BLaER1 treated with 17β-estradiol and CSF1 and Interleukin-3, amounts not matched to agents 10 nM and 100 nM (cell line): ENCODE data around the gene MGRN1.

Experiments used
- H3K27ac ChIP-seq, 11 experiments: shearing (Covaris generic); formaldehyde crosslinking; 2 replicates each; pipeline ENCODE4 v1.8.1; 2022
- H3K27me3 ChIP-seq, 11 experiments: shearing (Covaris generic); formaldehyde crosslinking; 2 replicates each; pipeline ENCODE4 v1.8.1; 2022
- H3K36me3 ChIP-seq, 11 experiments: shearing (Covaris generic); formaldehyde crosslinking; 2 replicates each; pipeline ENCODE4 v1.8.1; 2022
- H3K4me1 ChIP-seq, 10 experiments: shearing (Covaris generic); formaldehyde crosslinking; 2 replicates each; pipeline ENCODE4 v1.8.1; 2022
- H3K4me2 ChIP-seq, 11 experiments: shearing (Covaris generic); formaldehyde crosslinking; 2 replicates each; pipeline ENCODE4 v1.8.1; 2022
- H3K4me3 ChIP-seq, 10 experiments: shearing (Covaris generic); formaldehyde crosslinking; 2 replicates each; pipeline ENCODE4 v1.8.1; 2022
- H3K9ac ChIP-seq, 11 experiments: shearing (Covaris generic); formaldehyde crosslinking; 2 replicates each; pipeline ENCODE4 v1.8.1; 2022
- H3K9me3 ChIP-seq, 11 experiments: shearing (Covaris generic); formaldehyde crosslinking; replicated peaks in 1 of 11; 2 replicates each; pipeline ENCODE4 v1.8.1; 2022
- H4K20me1 ChIP-seq, 11 experiments: shearing (Covaris generic); formaldehyde crosslinking; 2 replicates each; pipeline ENCODE4 v1.8.1; 2022
- Cebpa-rat ChIP-seq, 11 experiments: shearing (Covaris generic); IDR thresholded peaks; 2 replicates each; pipeline ENCODE4 v1.8.1; 2022

The MGRN1 gene

GRCh38 chr16:4637501-4638166, 13.0 kb downstream of the MGRN1 start:
- Histone ChIP-seq H3K27me3 (no peaks in the 10 kb centered on the region), H4K20me1 (peaks cover 99 to 100% (median 100%) of the 10 kb centered on the region in 11 experiments), H3K4me1 (peaks cover 5 to 36% (median 30%) of the 10 kb centered on the region in 10 experiments; a peak in 19 of 20 replicates), H3K9me3 (no peaks in the 10 kb centered on the region), H3K9ac (no peak overlapping the region), H3K36me3 (peaks cover 39 to 92% (median 66%) of the 10 kb centered on the region in 11 experiments), H3K27ac (no peak overlapping the region), H3K4me2 (no peak overlapping the region), H3K4me3 (no peak overlapping the region)
- no peak for TF ChIP-seq Cebpa-rat (IDR thresholded peaks at IDR 0.05)

- Histone ChIP-seq H4K20me1 (peaks cover 96 to 99% (median 98%) of the 10 kb centered on the region in 11 experiments), H3K4me1 (peaks cover 13 to 37% (median 29%) of the 10 kb centered on the region in 10 experiments; a peak in 18 of 20 replicates), H3K36me3 (peaks cover 40 to 89% (median 71%) of the 10 kb centered on the region in 11 experiments), H3K27ac (0 out of 22 replicates have a peak overlapping the region, but pooled peaks of 1 of the 11 experiments have one; percentile 5), H3K9ac (peak overlapping the region in 2 of 11 experiments; percentile 29 to 48; a peak in 3 of 22 replicates), H3K4me3 (no peak overlapping the region), H3K4me2 (peak overlapping the region in 8 of 11 experiments; percentile 2 to 34 (median 12); a peak in 7 of 22 replicates), H3K9me3 (no peaks in the 10 kb centered on the region), H3K27me3 (no peaks in the 10 kb centered on the region)
- no peak for TF ChIP-seq Cebpa-rat (IDR thresholded peaks at IDR 0.05)
Measured at GRCh38 chr16:4639899-4640509, 15.4 kb downstream of the MGRN1 start.

GRCh38 chr16:4640572-4641305, 16.1 kb downstream of the MGRN1 start:
- Histone ChIP-seq H3K27ac (0 out of 22 replicates have a peak overlapping the region, but pooled peaks of 1 of the 11 experiments have one; percentile 5), H3K9me3 (no peaks in the 10 kb centered on the region), H3K4me2 (peak overlapping the region in 8 of 11 experiments; percentile 2 to 34 (median 12); a peak in 6 of 22 replicates), H3K4me3 (no peak overlapping the region), H3K9ac (peak overlapping the region in 2 of 11 experiments; percentile 29 to 48; a peak in 3 of 22 replicates), H3K27me3 (no peaks in the 10 kb centered on the region), H3K4me1 (peaks cover 13 to 37% (median 29%) of the 10 kb centered on the region in 10 experiments; a peak in 18 of 20 replicates), H3K36me3 (peaks cover 39 to 89% (median 70%) of the 10 kb centered on the region in 11 experiments), H4K20me1 (peaks cover 96 to 99% (median 98%) of the 10 kb centered on the region in 11 experiments)
- no peak for TF ChIP-seq Cebpa-rat (IDR thresholded peaks at IDR 0.05)

GRCh38 chr16:4641306-4641687, 16.7 kb downstream of the MGRN1 start:
- TF ChIP-seq Cebpa-rat (IDR thresholded peaks at IDR 0.05), result no peak
- peaks cover 39 to 89% (median 70%) of the 10 kb centered on the region in 11 experiments for H3K36me3 ChIP-seq
- H3K27ac ChIP-seq, result no peak overlapping the region
- peak overlapping the region in 2 of 11 experiments; percentile 33 to 52; a peak in 3 of 22 replicates for H3K4me2 ChIP-seq
- no peak overlapping the region for H3K4me3 ChIP-seq
- peaks cover 96 to 99% (median 98%) of the 10 kb centered on the region in 11 experiments for H4K20me1 ChIP-seq
- H3K9ac ChIP-seq, result no peak overlapping the region
- peaks cover 13 to 37% (median 29%) of the 10 kb centered on the region in 10 experiments; a peak in 18 of 20 replicates for H3K4me1 ChIP-seq
- H3K9me3 ChIP-seq, result no peaks in the 10 kb centered on the region
- no peaks in the 10 kb centered on the region for H3K27me3 ChIP-seq

- Histone ChIP-seq H3K4me2 (peak overlapping the region in 3 of 11 experiments; percentile 17 to 52 (median 33); a peak in 4 of 22 replicates), H3K27ac (no peak overlapping the region), H3K4me3 (no peak overlapping the region), H3K9me3 (no peaks in the 10 kb centered on the region; a peak in 1 of 22 replicates), H3K36me3 (peaks cover 39 to 89% (median 70%) of the 10 kb centered on the region in 11 experiments), H3K4me1 (peaks cover 13 to 37% (median 29%) of the 10 kb centered on the region in 10 experiments; a peak in 18 of 20 replicates), H4K20me1 (peaks cover 96 to 99% (median 98%) of the 10 kb centered on the region in 11 experiments), H3K9ac (no peak overlapping the region), H3K27me3 (no peaks in the 10 kb centered on the region)
- no peak for TF ChIP-seq Cebpa-rat (IDR thresholded peaks at IDR 0.05)
Measured at GRCh38 chr16:4641895-4642294, 17.3 kb downstream of the MGRN1 start.

GRCh38 chr16:4646773-4647643, 22.4 kb downstream of the MGRN1 start:
- TF ChIP-seq Cebpa-rat (IDR thresholded peaks at IDR 0.05), result no peak
- Histone ChIP-seq H4K20me1 (peaks cover 96 to 99% (median 98%) of the 10 kb centered on the region in 11 experiments), H3K27me3 (peaks cover 0 to under 1% (median 0%) of the 10 kb centered on the region in 11 experiments; a peak in 1 of 22 replicates), H3K9me3 (peaks cover 0 to 11% (median 0%) of the 10 kb centered on the region in 11 experiments; a peak in 2 of 22 replicates), H3K4me3 (no peak overlapping the region), H3K4me1 (peaks cover 26 to 38% (median 31%) of the 10 kb centered on the region in 10 experiments), H3K9ac (no peak overlapping the region), H3K36me3 (peaks cover 40 to 94% (median 72%) of the 10 kb centered on the region in 11 experiments), H3K4me2 (no peak overlapping the region), H3K27ac (no peak overlapping the region)

- Histone ChIP-seq H3K9ac (no peak overlapping the region), H3K36me3 (peaks cover 46 to 95% (median 78%) of the 10 kb centered on the region in 11 experiments), H4K20me1 (peaks cover 96 to 99% (median 98%) of the 10 kb centered on the region in 11 experiments), H3K4me2 (no peak overlapping the region), H3K27ac (no peak overlapping the region), H3K9me3 (peaks cover 0 to 11% (median 0%) of the 10 kb centered on the region in 11 experiments; a peak in 2 of 22 replicates), H3K4me1 (peaks cover 24 to 45% (median 37%) of the 10 kb centered on the region in 10 experiments), H3K27me3 (peaks cover 0 to 7% (median 0%) of the 10 kb centered on the region in 11 experiments; a peak in 6 of 22 replicates), H3K4me3 (no peak overlapping the region)
- TF ChIP-seq Cebpa-rat (IDR thresholded peaks at IDR 0.05), result no peak
Measured at GRCh38 chr16:4647644-4647980, 23.0 kb downstream of the MGRN1 start.
